ENCODE data around the gene KCNMA1.

Gene KCNMA1

GRCh38 chr10:77448226-77448625 lies 189.4 kb downstream of the KCNMA1 start:
- DNase-seq (ENCODE audit: low read depth): no peak

GRCh38 chr10:77446700-77447099 lies 190.9 kb downstream of the KCNMA1 start:
- no peak for DNase-seq (ENCODE audit: low read depth)

- DNase-seq (ENCODE audit: low read depth): no peak
Observed at GRCh38 chr10:77445547-77445946, 192.1 kb downstream of the KCNMA1 start.

- no peak for DNase-seq (ENCODE audit: low read depth)
Observed at GRCh38 chr10:77444041-77444440, 193.6 kb downstream of the KCNMA1 start.

GRCh38 chr10:77442699-77443189 lies 194.9 kb downstream of the KCNMA1 start:
- DNase-seq (ENCODE audit: low read depth): no peak

GRCh38 chr10:77441353-77442166 lies 196.0 kb downstream of the KCNMA1 start:
- DNase-seq (ENCODE audit: low read depth): no peak

DNA sequence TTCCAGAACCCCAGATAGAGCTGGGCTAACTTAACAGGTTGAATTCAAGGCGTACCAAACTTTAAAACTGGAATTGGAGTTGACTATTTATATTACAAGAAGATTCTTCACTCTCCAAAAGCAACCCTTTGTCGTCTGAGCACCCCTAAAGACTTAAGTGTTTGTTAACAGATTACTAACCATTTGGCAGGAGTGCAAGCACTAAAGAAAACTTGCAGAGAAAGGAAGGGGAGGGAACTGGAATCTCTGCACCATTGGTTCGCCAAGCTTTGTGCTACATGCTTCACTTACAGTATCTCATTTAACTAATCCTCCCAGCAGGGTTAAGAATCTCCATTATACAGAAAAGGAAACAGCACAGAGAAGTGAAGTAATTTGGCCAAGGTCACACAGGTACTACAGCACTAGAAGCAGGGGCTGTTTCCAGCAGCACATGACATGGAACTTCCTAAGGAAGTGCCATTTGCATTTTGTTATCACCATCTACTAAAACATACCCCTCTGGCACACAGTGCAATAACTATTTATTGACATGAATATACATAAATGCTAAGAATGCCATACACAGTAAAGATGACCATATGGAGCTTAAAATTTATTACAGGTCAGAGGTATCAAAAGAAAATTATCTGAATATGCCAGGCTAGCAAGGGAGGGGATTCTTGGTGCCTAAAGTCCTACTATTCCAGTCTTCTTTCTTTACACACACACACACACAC lies 201.2 kb downstream of the KCNMA1 start:
- no peak for DNase-seq (ENCODE audit: low read depth)

- no peak for DNase-seq (ENCODE audit: low read depth)
Observed at GRCh38 chr10:77433546-77433945, 204.1 kb downstream of the KCNMA1 start.

GRCh38 chr10:77431980-77432797 lies 205.4 kb downstream of the KCNMA1 start:
- DNase-seq (ENCODE audit: low read depth): no peak

- DNase-seq (ENCODE audit: low read depth): no peak
Observed at GRCh38 chr10:77431209-77431611, 206.4 kb downstream of the KCNMA1 start.

DNA sequence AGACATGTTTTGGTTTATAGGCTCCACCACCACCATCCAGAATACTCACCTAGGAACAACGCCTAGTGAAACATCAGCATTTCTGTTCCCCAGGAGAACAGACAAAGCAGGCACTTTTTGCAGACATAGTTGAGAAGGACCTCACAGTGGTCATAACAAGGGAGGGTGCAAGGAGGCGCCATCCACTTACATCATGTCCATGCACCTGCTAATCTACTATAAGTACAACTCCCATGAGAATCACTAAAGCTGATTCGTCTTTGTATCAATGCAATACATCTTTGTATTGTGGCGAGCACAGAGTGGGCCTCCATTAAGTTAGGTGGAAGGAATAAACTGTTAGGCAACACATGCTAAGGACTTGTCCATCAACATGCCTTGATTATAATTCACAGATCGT lies 207.1 kb downstream of the KCNMA1 start:
- peak; percentile 35 for DNase-seq (ENCODE audit: low read depth)

GRCh38 chr10:77428691-77429395 lies 208.8 kb downstream of the KCNMA1 start:
- DNase-seq (ENCODE audit: low read depth): peak; percentile 92

DNA sequence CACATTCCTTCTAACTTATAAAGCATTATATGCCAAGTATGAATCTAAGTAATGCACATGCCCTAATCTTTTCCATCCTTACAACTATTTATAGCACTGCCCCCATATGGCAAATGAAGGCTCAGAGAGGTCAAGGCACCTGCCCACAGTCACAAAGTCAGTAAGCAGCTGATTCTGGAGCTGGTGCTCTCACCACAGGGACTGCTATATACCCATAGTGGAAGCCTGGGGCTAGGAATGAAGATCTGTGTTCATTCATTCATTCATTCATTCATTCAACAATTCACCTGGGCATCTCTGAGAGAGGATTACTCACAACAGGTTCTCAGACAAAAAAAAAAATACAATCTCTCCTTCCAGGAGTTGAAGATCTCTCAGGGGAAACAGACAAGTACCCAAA lies 213.4 kb downstream of the KCNMA1 start:
- no peak for DNase-seq (ENCODE audit: low read depth)

DNA sequence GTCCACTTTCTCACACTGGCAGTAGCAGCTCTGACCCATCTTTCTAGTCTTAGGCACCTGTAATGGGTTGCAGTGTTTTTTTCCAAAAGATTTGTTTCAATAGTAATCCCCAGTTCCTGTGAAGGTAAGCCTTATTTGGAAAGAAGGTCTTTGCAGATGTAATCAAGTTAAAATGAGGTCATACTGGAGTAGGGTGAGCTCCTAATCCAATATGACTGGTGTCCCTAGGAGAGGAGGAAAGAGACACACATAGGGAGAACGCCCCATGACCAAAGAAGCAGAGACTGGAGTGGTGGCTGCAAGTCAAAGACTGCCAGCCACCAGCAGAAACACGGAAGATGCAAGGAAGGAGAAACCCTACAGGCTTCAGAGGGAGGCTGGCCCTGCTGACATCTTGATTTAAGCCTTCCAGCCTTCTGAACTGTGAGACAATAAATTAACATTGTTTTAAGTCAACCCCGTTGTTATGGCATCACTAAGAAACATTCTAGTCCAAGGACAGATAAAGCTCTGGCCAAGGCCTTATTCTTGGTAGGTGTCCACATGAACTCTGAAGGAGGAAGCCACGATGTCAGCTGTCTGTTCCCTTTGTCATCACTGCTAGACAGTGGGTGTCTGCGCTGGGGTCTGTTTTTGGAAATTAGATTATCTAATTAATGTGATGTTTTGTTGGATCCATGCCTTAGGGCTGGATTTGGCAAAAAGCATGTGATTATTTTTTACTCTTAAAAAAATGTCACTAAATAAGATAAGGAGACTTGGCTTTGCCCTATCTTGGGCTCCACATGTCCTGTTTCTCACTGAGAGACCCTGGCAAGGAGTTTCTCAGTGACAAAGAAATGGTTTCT lies 214.9 kb downstream of the KCNMA1 start:
- DNase-seq (ENCODE audit: low read depth): peak; percentile 75

DNA sequence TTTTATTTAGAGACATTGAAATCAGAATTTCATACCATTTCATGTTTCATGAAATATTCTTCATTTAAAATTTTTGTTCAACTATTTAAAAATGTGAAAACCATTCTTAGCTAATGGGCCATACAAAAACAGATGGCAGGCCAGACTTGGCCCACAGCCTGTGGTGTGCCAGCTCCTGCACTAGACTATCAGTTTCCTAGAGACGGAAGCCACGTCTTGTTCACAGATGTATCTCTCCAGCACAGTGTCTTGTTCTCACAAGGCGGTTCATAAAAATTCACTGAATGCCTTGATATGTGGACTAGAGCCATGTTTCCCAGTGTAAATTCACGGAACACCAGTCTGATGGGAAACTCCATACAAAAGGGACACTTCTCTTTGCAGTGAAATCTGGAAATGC lies 216.0 kb downstream of the KCNMA1 start:
- no peak for DNase-seq (ENCODE audit: low read depth)

GRCh38 chr10:77420947-77421523 lies 216.6 kb downstream of the KCNMA1 start:
- no peak for DNase-seq (ENCODE audit: low read depth)

DNA sequence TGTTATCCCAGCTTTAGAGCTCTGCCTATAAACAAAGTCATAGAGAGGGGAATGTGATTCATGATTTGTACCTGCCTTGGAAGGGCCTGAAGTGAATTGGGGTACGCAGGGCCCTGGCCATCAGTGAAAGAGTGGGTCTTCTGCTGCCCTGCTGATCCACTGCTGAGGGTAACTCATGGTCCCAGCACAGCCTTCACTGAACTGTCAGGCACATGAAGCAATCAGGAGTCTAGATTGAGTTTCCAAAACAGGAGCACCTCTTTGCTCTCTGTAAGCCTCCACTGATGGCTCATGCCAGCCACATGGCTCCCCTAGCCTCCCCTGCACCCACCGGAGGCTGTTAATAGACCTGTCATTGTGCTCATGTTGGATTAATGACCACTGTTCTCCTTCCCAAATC lies 217.6 kb downstream of the KCNMA1 start:
- no peak for DNase-seq (ENCODE audit: low read depth)

- no peak for DNase-seq (ENCODE audit: low read depth)
Observed at GRCh38 chr10:77419056-77419455, 218.6 kb downstream of the KCNMA1 start.

- DNase-seq (ENCODE audit: low read depth): no peak
Observed at GRCh38 chr10:77417806-77418640, 219.6 kb downstream of the KCNMA1 start.

GRCh38 chr10:77417359-77417758 lies 220.2 kb downstream of the KCNMA1 start:
- no peak for DNase-seq (ENCODE audit: low read depth)
